SK-N-SH (cell line): ENCODE data around the gene HOXD11. TPM values are rescaled to one million over a fixed set of nuclear protein-coding genes. Genes with fewer than 3 reads are reported as not detected.
A peak's percentile ranks its signal among the peaks of the same experiment; 100 is the strongest.

Experiments
- CTCF ChIA-PET: fragments of 300-600, 350-600 bp; formaldehyde crosslinking; extraction: SDS; loops from one replicate; lab custom pipeline; 2021; lab: Yijun Ruan, JAX
- POLR2A ChIA-PET: fragments of 350-600 bp; sonication (Branson Sonifier 250); formaldehyde crosslinking; extraction: SDS; loops from one replicate; lab custom pipeline; 2020; ENCODE audit warnings: antibody characterized with exemption, inconsistent platforms; lab: Yijun Ruan, JAX
- DNase-seq: peaks from one replicate; pipeline ENCODE4 v3.0.0; 2012
- H2AFZ ChIP-seq: fragments of 200-600 bp; sonication (generic); 2 replicates; pipeline ENCODE4 v1.8.1; 2016; ENCODE audit warnings: antibody characterized with exemption, mild to moderate bottlenecking, low read depth
- H3F3A ChIP-seq: fragments of 200-600 bp; sonication (generic); replicated peaks from 2 replicates; pipeline ENCODE3; 2016; ENCODE audit warnings: antibody characterized with exemption, mild to moderate bottlenecking; ENCODE audit not compliant: insufficient read depth
- H3K27ac ChIP-seq, 2 experiments: fragments of 200-500 bp in 1 of 2; fragments of 200-600 bp in 1 of 2; sonication (Bioruptor generic) in 1 of 2; sonication (generic), shearing (Covaris generic) in 1 of 2; 2 replicates each; pipeline versions ENCODE4 v1.5.1 to v1.6.1; 2014 to 2016; ENCODE audit warnings: low read depth in 2 of 2, inconsistent platforms in 1 of 2, low read length in 1 of 2, mild to moderate bottlenecking in 1 of 2, mixed read lengths in 1 of 2
- H3K27me3 ChIP-seq: fragments of 200-600 bp; sonication (generic), shearing (Covaris generic); 2 replicates; pipeline ENCODE4 v1.6.1; 2016; ENCODE audit warnings: mixed run types; ENCODE audit not compliant: insufficient read depth
- H3K36me3 ChIP-seq, 2 experiments: fragments of 200-500 bp in 1 of 2; fragments of 200-600 bp in 1 of 2; sonication (Bioruptor generic) in 1 of 2; sonication (generic) in 1 of 2; replicated peaks in 1 of 2; 2 replicates each; pipeline versions ENCODE3 to v1.5.1; 2014 to 2016; ENCODE audit warnings: low read length in 1 of 2, mild to moderate bottlenecking in 1 of 2; ENCODE audit not compliant: insufficient read depth in 2 of 2, control insufficient read depth in 1 of 2
- H3K4me1 ChIP-seq, 2 experiments: fragments of 200-500 bp in 1 of 2; fragments of 200-600 bp in 1 of 2; sonication (Bioruptor generic) in 1 of 2; sonication (generic), shearing (Covaris generic) in 1 of 2; 2 replicates each; pipeline versions ENCODE4 v1.5.1 to v1.6.1; 2014 to 2016; ENCODE audit warnings: low read depth in 1 of 2, low read length in 1 of 2, mixed run types in 1 of 2; ENCODE audit not compliant: insufficient read depth in 2 of 2, control insufficient read depth in 1 of 2
- H3K4me2 ChIP-seq: fragments of 200-600 bp; sonication (generic), shearing (Covaris generic); 2 replicates; pipeline ENCODE4 v1.6.1; 2017; ENCODE audit warnings: mixed run types
- H3K4me3 ChIP-seq, 2 experiments: fragments of 200-500 bp in 1 of 2; fragments of 200-600 bp in 1 of 2; sonication (Bioruptor generic) in 1 of 2; sonication (generic), shearing (Covaris generic) in 1 of 2; 2 replicates each; pipeline versions ENCODE4 v1.5.1 to v1.8.1; 2014 to 2016; ENCODE audit warnings: low read depth in 2 of 2, inconsistent platforms in 1 of 2, low read length in 1 of 2, mild to moderate bottlenecking in 1 of 2, mixed read lengths in 1 of 2, moderate library complexity in 1 of 2
- H3K79me2 ChIP-seq: fragments of 200-600 bp; sonication (generic); 2 replicates; pipeline ENCODE4 v1.8.1; 2017; ENCODE audit warnings: mild to moderate bottlenecking; ENCODE audit not compliant: insufficient read depth
- H3K9ac ChIP-seq: fragments of 200-600 bp; sonication (generic); 2 replicates; pipeline ENCODE4 v1.6.1; 2017; ENCODE audit warnings: mixed run types
- H3K9me2 ChIP-seq: fragments of 200-600 bp; sonication (generic); 2 replicates; pipeline ENCODE4 v1.6.1; 2017; ENCODE audit warnings: mixed run types
- H3K9me3 ChIP-seq: fragments of 200-600 bp; sonication (generic); 2 replicates; pipeline ENCODE4 v1.6.1; 2017; ENCODE audit warnings: mixed run types, mild to moderate bottlenecking, moderate library complexity
- H4K20me1 ChIP-seq: fragments of 200-600 bp; sonication (generic); 2 replicates; pipeline ENCODE4 v1.6.1; 2017; ENCODE audit warnings: mild to moderate bottlenecking, mixed run types; ENCODE audit not compliant: insufficient read depth
- ELF1 ChIP-seq: IDR thresholded peaks from 2 replicates; pipeline ENCODE4 v1.4.0; 2012
- EP300 ChIP-seq, 2 experiments: IDR thresholded peaks; 2 replicates each; pipeline versions ENCODE4 v1.4.0 to v1.6.1; 2012; ENCODE audit warnings: borderline replicate concordance in 1 of 2, low read depth in 1 of 2, low read length in 1 of 2
- EZH2phosphoT487 ChIP-seq: fragments of 200-600 bp; sonication (generic); IDR thresholded peaks from 2 replicates; pipeline ENCODE4 v1.6.1; 2017; ENCODE audit warnings: low read depth, mixed run types, mild to moderate bottlenecking, antibody characterized with exemption, moderate library complexity, borderline replicate concordance
- FOXJ3 ChIP-seq: sonication (generic); formaldehyde crosslinking; IDR thresholded peaks from 2 replicates; pipeline ENCODE4 v1.5.1; 2020; ENCODE audit warnings: mild to moderate bottlenecking, missing genetic modification reagents
- FOXM1 ChIP-seq: IDR thresholded peaks from 2 replicates; pipeline ENCODE4 v1.4.0; 2012; ENCODE audit warnings: low read depth, mild to moderate bottlenecking
- GATA2 ChIP-seq: sonication (generic); formaldehyde crosslinking; IDR thresholded peaks from 2 replicates; pipeline ENCODE4 v1.5.0; 2020; ENCODE audit warnings: mild to moderate bottlenecking, missing genetic modification reagents
- JUND ChIP-seq: IDR thresholded peaks from 2 replicates; pipeline ENCODE4 v1.4.0; 2012
- MEF2A ChIP-seq: IDR thresholded peaks from 2 replicates; pipeline ENCODE4 v1.4.0; 2012; ENCODE audit warnings: low read depth, borderline replicate concordance
- NFIC ChIP-seq: IDR thresholded peaks from 2 replicates; pipeline ENCODE4 v1.4.0; 2012; ENCODE audit warnings: borderline replicate concordance
- NRF1 ChIP-seq: IDR thresholded peaks from 2 replicates; pipeline ENCODE4 v1.6.1; 2012; ENCODE audit warnings: low read depth, mild to moderate bottlenecking, low read length
- RCOR1 ChIP-seq: fragments of 150-350 bp; IDR thresholded peaks from 2 replicates; pipeline ENCODE4 v1.6.1; 2017; ENCODE audit warnings: antibody characterized with exemption, low read length
- TAF1 ChIP-seq: IDR thresholded peaks from 2 replicates; pipeline ENCODE4 v1.6.1; 2012; ENCODE audit warnings: low read depth, mild to moderate bottlenecking, low read length, moderate library complexity, borderline replicate concordance
- TEAD4 ChIP-seq: IDR thresholded peaks from 2 replicates; pipeline ENCODE4 v1.4.0; 2012; ENCODE audit warnings: mild to moderate bottlenecking, borderline replicate concordance; ENCODE audit not compliant: insufficient read depth
- YY1 ChIP-seq: IDR thresholded peaks from 2 replicates; pipeline ENCODE4 v1.4.0; 2012; ENCODE audit warnings: low read depth, mild to moderate bottlenecking
- WGBS: methylation state at CpG from one replicate; pipeline ENCODE4 v1.1.6; 2017; ENCODE audit warnings: low lambda C conversion rate; 5-methylcytosine and 5-hydroxymethylcytosine counted together
- polyA plus RNA-seq, 3 experiments: library from polyadenylated mRNA; depleted of rRNA; stranded (reverse); fragments of >200 nt; gene quantifications; 2 replicates each; pipeline ENCODE4 v1.2.3, GENCODE V29; 2012
- TF ChIP-seq, protein P1 (sequence below): IDR thresholded peaks from 2 replicates; pipeline ENCODE4 v1.4.0; 2012; ENCODE audit warnings: low read depth
- TF ChIP-seq, protein P2 (sequence below): IDR thresholded peaks from 2 replicates; pipeline ENCODE4 v1.6.1; 2012; ENCODE audit warnings: mild to moderate bottlenecking, low read depth, low read length, moderate library complexity
- TF ChIP-seq, protein P3 (sequence below): fragments of 150-350 bp; IDR thresholded peaks from 2 replicates; pipeline ENCODE4 v1.6.1; 2017; ENCODE audit warnings: antibody characterized with exemption, low read length, low read depth, borderline replicate concordance
- TF ChIP-seq, protein P4 (sequence below): IDR thresholded peaks from 2 replicates; pipeline ENCODE4; 2012

HOXD11 gene
- polyA plus RNA-seq, 1 of the 3 experiments (the other 2 are of a cell fraction) = not detected

DNA sequence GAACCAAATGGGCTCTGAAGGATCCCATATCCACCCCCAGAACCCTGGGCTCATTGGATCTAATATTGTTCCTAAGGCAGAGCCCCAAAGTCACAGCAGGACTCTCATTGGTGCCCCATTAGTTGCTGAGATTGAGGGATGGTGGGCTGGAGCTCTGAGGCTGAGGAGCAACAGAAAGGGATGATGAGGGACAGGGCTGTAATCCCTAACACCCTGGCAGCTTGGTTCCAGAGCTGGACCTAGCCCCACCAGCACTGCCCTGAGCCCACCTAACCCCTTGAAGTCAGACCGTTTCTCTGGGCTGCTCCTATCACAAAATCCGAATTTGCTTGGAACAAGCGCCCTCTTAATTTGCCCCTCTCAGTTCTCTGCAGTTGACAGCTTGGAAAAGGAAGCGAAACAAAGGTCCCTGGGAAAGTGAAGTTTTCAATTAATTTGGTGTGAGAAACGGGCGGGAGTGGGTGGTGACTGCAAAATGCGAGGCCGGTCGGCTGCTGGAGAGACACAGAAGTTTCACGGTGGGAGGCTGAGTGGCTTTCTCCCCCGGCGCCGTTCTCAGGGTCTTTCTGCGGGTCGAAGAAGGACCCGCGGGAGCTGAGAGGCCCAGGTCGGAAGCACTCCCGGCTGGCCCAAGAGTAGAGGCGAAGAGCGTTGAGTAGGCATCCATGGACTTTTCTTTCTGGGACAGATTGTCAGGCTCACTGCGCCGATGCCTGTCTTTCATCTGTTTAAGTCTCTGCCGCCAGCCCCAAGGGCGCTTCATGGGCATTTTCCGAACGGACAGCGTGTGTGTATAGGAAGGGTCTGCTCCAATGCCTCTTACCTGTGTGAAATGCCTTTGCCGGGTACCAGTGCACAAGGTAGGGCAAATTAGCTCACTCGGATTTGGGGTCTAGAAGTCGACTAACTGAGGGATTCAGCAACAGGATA, 15.5 kb upstream of the HOXD11 start:
- Histone ChIP-seq H3K9me2 (no peaks in the 10 kb centered on the region), H2AFZ (no peak overlapping the region), H4K20me1 (0 out of 2 replicates have a peak, but pooled peaks cover 3% of the 10 kb centered on the region), H3K4me1 (peaks cover 0 to 11% of the 10 kb centered on the region in 2 experiments; a peak in 1 of 4 replicates), H3K9me3 (no peaks in the 10 kb centered on the region), H3K36me3 (no peaks in the 10 kb centered on the region), H3K4me2 (no peak overlapping the region), H3K79me2 (no peaks in the 10 kb centered on the region), H3K27ac (no peak overlapping the region), H3K27me3 (peaks cover 95% of the 10 kb centered on the region)
- POLR2A ChIA-PET = no interaction called here
- DNase-seq = no peak
- CTCF ChIA-PET = interaction anchor here (0.7 to 13.5 kb wide), 10 partner anchors 9 to 1392 kb away, joined by 3 to 264 read pairs (median 4); partner anchors contain the start of genes EVX2, HOXD10, HOXD11 and HOXD9
- WGBS = 43% methylated on average over 29 of the region's 31 CpGs
- TF ChIP-seq EZH2phosphoT487 = peak; percentile 79; the same call in 1 of the 2 replicates
- no peak for TF ChIP-seq JUND
- TF ChIP-seq, all 33 proteins: peak for 1
- Histone ChIP-seq H3F3A (no peaks in the 10 kb centered on the region), H3K4me3 (no peak overlapping the region), H3K9ac (no peak overlapping the region)

DNA sequence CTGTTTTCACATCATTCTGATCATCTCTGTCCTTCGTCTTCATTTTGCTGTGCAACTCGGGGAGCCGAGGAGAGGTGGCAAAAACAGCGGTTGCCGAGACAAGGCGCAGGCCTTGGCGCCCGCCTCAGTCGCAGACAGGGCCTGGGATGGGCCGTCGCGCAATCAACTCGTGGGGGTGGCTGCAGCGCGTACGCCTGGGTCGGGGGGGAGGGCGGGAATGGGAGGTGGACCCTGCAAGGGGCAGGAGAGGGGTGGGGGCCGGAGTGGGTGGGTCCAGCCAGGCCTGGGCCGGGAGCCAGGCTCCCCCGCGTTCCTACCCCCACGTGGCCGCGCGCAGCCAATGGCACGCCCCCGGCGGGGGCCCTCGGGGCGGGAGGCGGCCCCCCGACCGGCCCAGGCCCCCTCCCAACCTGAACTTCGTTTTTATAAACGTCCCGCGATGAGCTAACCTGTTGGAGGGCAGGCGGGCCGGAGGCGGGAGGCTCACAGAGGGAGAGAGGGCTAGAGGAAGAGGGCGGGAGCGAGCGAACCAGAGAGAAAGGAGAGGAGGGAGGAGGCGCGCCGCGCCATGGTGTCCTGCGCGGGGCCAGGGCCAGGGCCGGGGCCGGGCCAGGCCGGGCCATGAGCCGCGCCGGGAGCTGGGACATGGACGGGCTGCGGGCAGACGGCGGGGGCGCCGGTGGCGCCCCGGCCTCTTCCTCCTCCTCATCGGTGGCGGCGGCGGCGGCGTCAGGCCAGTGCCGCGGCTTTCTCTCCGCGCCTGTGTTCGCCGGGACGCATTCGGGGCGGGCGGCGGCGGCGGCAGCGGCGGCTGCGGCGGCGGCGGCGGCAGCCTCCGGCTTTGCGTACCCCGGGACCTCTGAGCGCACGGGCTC, 14.6 kb upstream of the HOXD11 start, which contains the start of gene HOXD13:
Gene HOXD13, plus strand, starts transcription at position 452 of the 875 bp plus-strand sequence. Its CDS starts 170 bp downstream, at position 622.
- DNase-seq = peak; percentile 72
- WGBS = 6% methylated on average over 33 of the region's 95 CpGs
- Histone ChIP-seq H3K36me3 (no peaks in the 10 kb centered on the region), H3K9me2 (no peaks in the 10 kb centered on the region), H3K9ac (no peak within 1 kb of the TSS), H3K27me3 (peaks cover 94% of the 10 kb centered on the region), H3K9me3 (no peaks in the 10 kb centered on the region), H4K20me1 (no peaks in the 10 kb centered on the region), H2AFZ (no peak within 1 kb of the TSS), H3K4me2 (peak within 1 kb of the TSS; percentile 65; the same call in 1 of the 2 replicates), H3K4me3 (peak within 1 kb of the TSS in 1 of 2 experiments; percentile 38; a peak in 3 of 4 replicates), H3K4me1 (peaks cover 0 to 19% of the 10 kb centered on the region in 2 experiments; a peak in 1 of 4 replicates), H3K79me2 (no peaks in the 10 kb centered on the region), H3F3A (no peaks in the 10 kb centered on the region), H3K27ac (no peak within 1 kb of the TSS)
- POLR2A ChIA-PET = interaction anchor here (0.7 kb wide), 1 partner anchor 111 kb away, joined by 3 read pairs; no protein-coding TSS in a partner anchor
- CTCF ChIA-PET = interaction anchor here (0.7 to 13.5 kb wide), 10 partner anchors 9 to 1393 kb away, joined by 3 to 264 read pairs (median 4); partner anchors contain the start of genes EVX2, HOXD10, HOXD11 and HOXD9
- no peak for TF ChIP-seq NFIC
- no peak for TF ChIP-seq EP300 (IDR thresholded peaks at IDR 0.05; ENCODE audit: borderline replicate concordance in 1 of 2, low read depth in 1 of 2, low read length in 1 of 2)
- no peak for TF ChIP-seq FOXM1
- TF ChIP-seq TEAD4 = no peak
- TF ChIP-seq GATA2 (CRISPR knock-in tag) = no peak
- TF ChIP-seq, protein P1, sequence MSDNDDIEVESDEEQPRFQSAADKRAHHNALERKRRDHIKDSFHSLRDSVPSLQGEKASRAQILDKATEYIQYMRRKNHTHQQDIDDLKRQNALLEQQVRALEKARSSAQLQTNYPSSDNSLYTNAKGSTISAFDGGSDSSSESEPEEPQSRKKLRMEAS = no peak
- TF ChIP-seq, protein P2, sequence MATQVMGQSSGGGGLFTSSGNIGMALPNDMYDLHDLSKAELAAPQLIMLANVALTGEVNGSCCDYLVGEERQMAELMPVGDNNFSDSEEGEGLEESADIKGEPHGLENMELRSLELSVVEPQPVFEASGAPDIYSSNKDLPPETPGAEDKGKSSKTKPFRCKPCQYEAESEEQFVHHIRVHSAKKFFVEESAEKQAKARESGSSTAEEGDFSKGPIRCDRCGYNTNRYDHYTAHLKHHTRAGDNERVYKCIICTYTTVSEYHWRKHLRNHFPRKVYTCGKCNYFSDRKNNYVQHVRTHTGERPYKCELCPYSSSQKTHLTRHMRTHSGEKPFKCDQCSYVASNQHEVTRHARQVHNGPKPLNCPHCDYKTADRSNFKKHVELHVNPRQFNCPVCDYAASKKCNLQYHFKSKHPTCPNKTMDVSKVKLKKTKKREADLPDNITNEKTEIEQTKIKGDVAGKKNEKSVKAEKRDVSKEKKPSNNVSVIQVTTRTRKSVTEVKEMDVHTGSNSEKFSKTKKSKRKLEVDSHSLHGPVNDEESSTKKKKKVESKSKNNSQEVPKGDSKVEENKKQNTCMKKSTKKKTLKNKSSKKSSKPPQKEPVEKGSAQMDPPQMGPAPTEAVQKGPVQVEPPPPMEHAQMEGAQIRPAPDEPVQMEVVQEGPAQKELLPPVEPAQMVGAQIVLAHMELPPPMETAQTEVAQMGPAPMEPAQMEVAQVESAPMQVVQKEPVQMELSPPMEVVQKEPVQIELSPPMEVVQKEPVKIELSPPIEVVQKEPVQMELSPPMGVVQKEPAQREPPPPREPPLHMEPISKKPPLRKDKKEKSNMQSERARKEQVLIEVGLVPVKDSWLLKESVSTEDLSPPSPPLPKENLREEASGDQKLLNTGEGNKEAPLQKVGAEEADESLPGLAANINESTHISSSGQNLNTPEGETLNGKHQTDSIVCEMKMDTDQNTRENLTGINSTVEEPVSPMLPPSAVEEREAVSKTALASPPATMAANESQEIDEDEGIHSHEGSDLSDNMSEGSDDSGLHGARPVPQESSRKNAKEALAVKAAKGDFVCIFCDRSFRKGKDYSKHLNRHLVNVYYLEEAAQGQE = no peak
- no peak for TF ChIP-seq YY1
- TF ChIP-seq NRF1 = no peak
- no peak for TF ChIP-seq TAF1
- TF ChIP-seq, protein P3, sequence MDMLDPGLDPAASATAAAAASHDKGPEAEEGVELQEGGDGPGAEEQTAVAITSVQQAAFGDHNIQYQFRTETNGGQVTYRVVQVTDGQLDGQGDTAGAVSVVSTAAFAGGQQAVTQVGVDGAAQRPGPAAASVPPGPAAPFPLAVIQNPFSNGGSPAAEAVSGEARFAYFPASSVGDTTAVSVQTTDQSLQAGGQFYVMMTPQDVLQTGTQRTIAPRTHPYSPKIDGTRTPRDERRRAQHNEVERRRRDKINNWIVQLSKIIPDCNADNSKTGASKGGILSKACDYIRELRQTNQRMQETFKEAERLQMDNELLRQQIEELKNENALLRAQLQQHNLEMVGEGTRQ = no peak
- TF ChIP-seq, protein P4, sequence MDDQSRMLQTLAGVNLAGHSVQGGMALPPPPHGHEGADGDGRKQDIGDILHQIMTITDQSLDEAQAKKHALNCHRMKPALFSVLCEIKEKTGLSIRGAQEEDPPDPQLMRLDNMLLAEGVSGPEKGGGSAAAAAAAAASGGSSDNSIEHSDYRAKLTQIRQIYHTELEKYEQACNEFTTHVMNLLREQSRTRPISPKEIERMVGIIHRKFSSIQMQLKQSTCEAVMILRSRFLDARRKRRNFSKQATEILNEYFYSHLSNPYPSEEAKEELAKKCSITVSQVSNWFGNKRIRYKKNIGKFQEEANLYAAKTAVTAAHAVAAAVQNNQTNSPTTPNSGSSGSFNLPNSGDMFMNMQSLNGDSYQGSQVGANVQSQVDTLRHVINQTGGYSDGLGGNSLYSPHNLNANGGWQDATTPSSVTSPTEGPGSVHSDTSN = no peak
- no peak for TF ChIP-seq MEF2A
- TF ChIP-seq ELF1 = no peak
- TF ChIP-seq EZH2phosphoT487 = no peak; the same call in 1 of the 2 replicates
- TF ChIP-seq FOXJ3 (CRISPR knock-in tag) = no peak
- TF ChIP-seq RCOR1 = no peak
